HAP-1 (cell line): Measurements from ENCODE around the gene ARHGAP9.
A peak's percentile ranks its signal among the peaks of the same experiment; 100 is the strongest.

Experiments used
- DNase-seq, 2 experiments: peaks; one replicate each; pipeline ENCODE4 v3.0.0-alpha.2; 2016 to 2020; ENCODE audit warnings: low spot score in 2 of 2
- H3K27me3 ChIP-seq: fragments of 250-450 bp; sonication (Bioruptor Pico); 2 replicates; pipeline ENCODE4 v1.5.1; 2020; ENCODE audit warnings: low read depth, mild to moderate bottlenecking, moderate library complexity
- H3K36me3 ChIP-seq: fragments of 250-450 bp; sonication (Bioruptor Pico); replicated peaks from 2 replicates; pipeline ENCODE4 v1.5.1; 2020; ENCODE audit warnings: mild to moderate bottlenecking
- H3K4me1 ChIP-seq: fragments of 250-450 bp; sonication (Bioruptor Pico); 2 replicates; pipeline ENCODE4 v1.5.1; 2020; ENCODE audit warnings: mild to moderate bottlenecking
- H3K4me3 ChIP-seq: fragments of 250-450 bp; sonication (Bioruptor Pico); 2 replicates; pipeline ENCODE4 v1.5.1; 2020; ENCODE audit warnings: mild to moderate bottlenecking, moderate library complexity
- H3K9me3 ChIP-seq: fragments of 250-450 bp; sonication (Bioruptor Pico); 2 replicates; pipeline ENCODE4 v1.5.1; 2020; ENCODE audit warnings: mild to moderate bottlenecking, moderate library complexity
- in situ Hi-C: fragments of 300-500 bp; cut with MboI; formaldehyde crosslinking; loops from 3 replicates; pipeline ENCODE4 v1.14.3; 2020; ENCODE audit warnings: low sequenced_read_pairs, inconsistent platforms, mixed read lengths

ARHGAP9 gene

GRCh38 chr12:57491393-57492280 is 12.0 kb upstream of the ARHGAP9 start:
- no peaks in the 10 kb centered on the region for H3K27me3 ChIP-seq
- H3K4me1 ChIP-seq: no peaks in the 10 kb centered on the region
- peak in 1 of 2 experiments; percentile 28 for DNase-seq
- no peak overlapping the region for H3K4me3 ChIP-seq
- H3K36me3 ChIP-seq: peaks cover 62% of the 10 kb centered on the region
- no peaks in the 10 kb centered on the region for H3K9me3 ChIP-seq
- in situ Hi-C loops: no loop called here

GRCh38 chr12:57490126-57490525 is 10.5 kb upstream of the ARHGAP9 start:
- in situ Hi-C loops: no loop called here
- Histone ChIP-seq H3K27me3 (no peaks in the 10 kb centered on the region), H3K9me3 (no peaks in the 10 kb centered on the region), H3K4me1 (no peaks in the 10 kb centered on the region), H3K36me3 (peaks cover 51% of the 10 kb centered on the region), H3K4me3 (no peak overlapping the region)
- DNase-seq: no peak

GRCh38 chr12:57489157-57489641 is 9.5 kb upstream of the ARHGAP9 start:
- in situ Hi-C loops: no loop called here
- Histone ChIP-seq H3K36me3 (peaks cover 46% of the 10 kb centered on the region), H3K4me3 (peak overlapping the region; percentile 92), H3K4me1 (no peaks in the 10 kb centered on the region), H3K9me3 (no peaks in the 10 kb centered on the region), H3K27me3 (no peaks in the 10 kb centered on the region)
- no peak for DNase-seq

- H3K9me3 ChIP-seq: no peaks in the 10 kb centered on the region
- peak overlapping the region; percentile 92 for H3K4me3 ChIP-seq
- in situ Hi-C loops: no loop called here
- DNase-seq: no peak
- no peaks in the 10 kb centered on the region for H3K27me3 ChIP-seq
- no peaks in the 10 kb centered on the region for H3K4me1 ChIP-seq
- H3K36me3 ChIP-seq: peaks cover 42% of the 10 kb centered on the region
Observed at GRCh38 chr12:57488402-57489156, 8.9 kb upstream of the ARHGAP9 start.

- peaks cover 39% of the 10 kb centered on the region for H3K36me3 ChIP-seq
- in situ Hi-C loops: no loop called here
- H3K27me3 ChIP-seq: no peaks in the 10 kb centered on the region
- no peaks in the 10 kb centered on the region for H3K9me3 ChIP-seq
- DNase-seq: peak; percentile 94 to 97
- no peaks in the 10 kb centered on the region for H3K4me1 ChIP-seq
- H3K4me3 ChIP-seq: peak within 1 kb of the TSS; percentile 92
Observed at GRCh38 chr12:57487597-57488401, 8.1 kb upstream of the ARHGAP9 start, which contains the start of gene MARS1. TSS of gene MARS1 (plus strand) at chr12:57488068. CDS start at chr12:57488091, 23 bp downstream.

- Histone ChIP-seq H3K4me3 (peak overlapping the region; percentile 92), H3K27me3 (no peaks in the 10 kb centered on the region), H3K4me1 (no peaks in the 10 kb centered on the region), H3K9me3 (no peaks in the 10 kb centered on the region), H3K36me3 (peaks cover 33% of the 10 kb centered on the region)
- no peak for DNase-seq
- in situ Hi-C loops: no loop called here
Observed at GRCh38 chr12:57487055-57487596, 7.5 kb upstream of the ARHGAP9 start.

- no peaks in the 10 kb centered on the region for H3K4me1 ChIP-seq
- no peak for DNase-seq
- in situ Hi-C loops: no loop called here
Observed at GRCh38 chr12:57485695-57486094, 6.0 kb upstream of the ARHGAP9 start.

GRCh38 chr12:57483466-57483865 is 3.8 kb upstream of the ARHGAP9 start:
- in situ Hi-C loops: no loop called here
- no peaks in the 10 kb centered on the region for H3K4me1 ChIP-seq
- 0 out of 2 replicates have a peak, but pooled peaks cover 2% of the 10 kb centered on the region for H3K36me3 ChIP-seq
- DNase-seq: no peak
- H3K4me3 ChIP-seq: no peak overlapping the region
- H3K27me3 ChIP-seq: peaks cover 26% of the 10 kb centered on the region
- H3K9me3 ChIP-seq: no peaks in the 10 kb centered on the region

More at GRCh38 chr12:57485695-57486094, 6.0 kb upstream of the ARHGAP9 start:
- H3K27me3 ChIP-seq: peaks cover 8% of the 10 kb centered on the region
- peaks cover 19% of the 10 kb centered on the region for H3K36me3 ChIP-seq
- H3K9me3 ChIP-seq: no peaks in the 10 kb centered on the region
- H3K4me3 ChIP-seq: no peak overlapping the region

- no peak for DNase-seq
- Histone ChIP-seq H3K4me3 (no peak overlapping the region), H3K4me1 (no peaks in the 10 kb centered on the region), H3K9me3 (no peaks in the 10 kb centered on the region), H3K27me3 (peaks cover 44% of the 10 kb centered on the region), H3K36me3 (no peaks in the 10 kb centered on the region)
- in situ Hi-C loops: no loop called here
Observed at GRCh38 chr12:57481671-57482070, 2.0 kb upstream of the ARHGAP9 start.

- H3K9me3 ChIP-seq: no peaks in the 10 kb centered on the region
- no peak overlapping the region for H3K4me3 ChIP-seq
- no peaks in the 10 kb centered on the region for H3K36me3 ChIP-seq
- peaks cover 70% of the 10 kb centered on the region for H3K27me3 ChIP-seq
- DNase-seq: no peak
- no peaks in the 10 kb centered on the region for H3K4me1 ChIP-seq
- in situ Hi-C loops: no loop called here
Observed at GRCh38 chr12:57479043-57479375, 657 bp downstream of the ARHGAP9 start.

GRCh38 chr12:57477710-57478681 is 1.7 kb downstream of the ARHGAP9 start:
- H3K4me1 ChIP-seq: no peaks in the 10 kb centered on the region
- in situ Hi-C loops: no loop called here
- H3K36me3 ChIP-seq: no peaks in the 10 kb centered on the region
- no peak overlapping the region for H3K4me3 ChIP-seq
- H3K9me3 ChIP-seq: no peaks in the 10 kb centered on the region
- peaks cover 80% of the 10 kb centered on the region for H3K27me3 ChIP-seq
- no peak for DNase-seq

- H3K4me1 ChIP-seq: no peaks in the 10 kb centered on the region
- H3K4me3 ChIP-seq: no peak overlapping the region
- in situ Hi-C loops: no loop called here
- H3K9me3 ChIP-seq: no peaks in the 10 kb centered on the region
- H3K27me3 ChIP-seq: peaks cover 87% of the 10 kb centered on the region
- DNase-seq: no peak
- no peaks in the 10 kb centered on the region for H3K36me3 ChIP-seq
Observed at GRCh38 chr12:57476993-57477709, 2.5 kb downstream of the ARHGAP9 start.
